ENCODE results near the gene HSPD1. TPM values are rescaled to one million over a fixed set of nuclear protein-coding genes. Genes with fewer than 3 reads are reported as not detected.

HSPD1 gene
- total and polyA plus RNA-seq, 9 of the 15 experiments (the other 6 are each of a cell fraction or from before 2014, with no cell fraction given): 398 to 1,014 (median 622) TPM

- TF ChIP-seq MGA (IDR thresholded peaks at IDR 0.05): 0 out of 2 replicates have a peak, but pooled peaks have one; percentile 9
- TF ChIP-seq PTTG1 (tag; IDR thresholded peaks at IDR 0.05; ENCODE audit: low read depth): no peak
- peak; percentile 20; the same call in 1 of the 2 replicates for TF ChIP-seq NBN (IDR thresholded peaks at IDR 0.05; ENCODE audit: low read depth)
- no peak for TF ChIP-seq NFE2L1 (tag; IDR thresholded peaks at IDR 0.05; ENCODE audit: borderline replicate concordance, low read depth)
- no peak for TF ChIP-seq ASH1L (IDR thresholded peaks at IDR 0.05; ENCODE audit: borderline replicate concordance, low read depth, partially characterized antibody)
- TF ChIP-seq NKRF (IDR thresholded peaks at IDR 0.05; ENCODE audit: borderline replicate concordance): 0 out of 2 replicates have a peak, but pooled peaks have one; percentile 16
Observed at GRCh38 chr2:197452754-197453122, 46.9 kb downstream of the HSPD1 start (continued).

All from K562 (cell line).